Subcutaneous adipose tissue (tissue), 4 donors: Measurements from ENCODE around the gene FGD5. TPM values are rescaled to one million over a fixed set of nuclear protein-coding genes. Genes with fewer than 3 reads are reported as not detected.

ENCODE experiments used
- CTCF ChIP-seq: fragments of 450-650 bp; IDR thresholded peaks from one replicate; pipeline ENCODE4 v1.5.1; 2016; ENCODE audit warnings: low read depth, mild to moderate bottlenecking, control low read depth, antibody characterized with exemption, moderate library complexity
- total RNA-seq, 4 donors: library from RNA; depleted of rRNA; stranded (reverse); fragments of >200 nt; gene quantifications; one replicate each; pipeline ENCODE4 v1.1.0, GENCODE V29; 2016

FGD5 gene
- total RNA-seq, 4 donors from 2014 or later: 18.2 to 62.9 (median 27.6) TPM

- no peak for TF ChIP-seq CTCF
Observed at GRCh38 chr3:14796403-14797077, 22.2 kb upstream of the FGD5 start.

GRCh38 chr3:14797731-14798130 lies 21.0 kb upstream of the FGD5 start:
- TF ChIP-seq CTCF: no peak

GRCh38 chr3:14798231-14798630 lies 20.5 kb upstream of the FGD5 start:
- TF ChIP-seq CTCF: no peak

- no peak for TF ChIP-seq CTCF
Observed at GRCh38 chr3:14799146-14799545, 19.6 kb upstream of the FGD5 start.

- no peak for TF ChIP-seq CTCF
Observed at GRCh38 chr3:14801031-14801430, 17.7 kb upstream of the FGD5 start.

- TF ChIP-seq CTCF: no peak
Observed at GRCh38 chr3:14801668-14802380, 16.9 kb upstream of the FGD5 start.

- no peak for TF ChIP-seq CTCF
Observed at GRCh38 chr3:14802381-14802731, 16.4 kb upstream of the FGD5 start.
